ENCODE data around the gene SLC25A52.
"Not testable (repeated sequence)": the region's sequence is repeated elsewhere in the genome, so short reads cannot be mapped to it uniquely, and the experiment has no call there.

The SLC25A52 gene

DNA sequence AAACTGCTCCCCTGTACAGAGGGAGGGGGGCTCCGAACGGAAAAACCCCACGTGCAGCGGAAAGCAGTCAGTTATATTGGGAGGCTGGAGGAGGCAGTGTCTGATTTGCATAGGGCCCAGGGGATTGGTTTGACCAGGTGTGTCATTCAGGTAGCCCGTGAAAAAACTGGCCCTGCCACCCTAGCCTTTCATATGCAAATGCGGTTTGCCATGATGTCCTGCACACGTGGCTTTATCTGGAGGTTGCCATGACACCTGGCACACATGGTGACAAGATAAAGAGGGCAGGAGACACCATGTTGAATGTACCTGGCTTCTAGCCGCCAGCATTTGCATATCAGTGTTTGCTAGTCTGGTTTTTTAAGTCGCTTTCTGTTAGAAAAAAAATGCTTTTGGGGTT lies 20.5 kb downstream of the SLC25A52 start:
- DNase-seq (ENCODE audit: low read depth): no peak

DNA sequence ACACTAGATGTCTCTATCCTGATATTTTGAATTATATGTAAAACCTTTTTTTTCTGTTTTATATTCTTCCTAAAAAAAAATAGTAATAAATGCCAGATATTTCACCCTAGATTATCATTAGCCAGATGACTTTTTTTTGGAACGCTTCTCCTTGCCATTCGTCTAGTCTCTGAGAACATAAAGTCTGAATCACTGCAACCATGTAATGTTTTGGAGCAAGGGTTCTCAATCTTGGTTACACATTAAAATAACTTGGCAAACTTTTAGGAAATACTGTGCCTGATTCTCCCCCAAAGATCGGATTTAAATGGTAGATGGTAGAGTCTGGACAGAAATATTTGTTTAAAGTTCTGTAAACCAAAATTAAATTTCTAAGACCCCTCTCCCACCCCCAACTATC lies 21.0 kb downstream of the SLC25A52 start:
- no peak for DNase-seq (ENCODE audit: low read depth)

DNA sequence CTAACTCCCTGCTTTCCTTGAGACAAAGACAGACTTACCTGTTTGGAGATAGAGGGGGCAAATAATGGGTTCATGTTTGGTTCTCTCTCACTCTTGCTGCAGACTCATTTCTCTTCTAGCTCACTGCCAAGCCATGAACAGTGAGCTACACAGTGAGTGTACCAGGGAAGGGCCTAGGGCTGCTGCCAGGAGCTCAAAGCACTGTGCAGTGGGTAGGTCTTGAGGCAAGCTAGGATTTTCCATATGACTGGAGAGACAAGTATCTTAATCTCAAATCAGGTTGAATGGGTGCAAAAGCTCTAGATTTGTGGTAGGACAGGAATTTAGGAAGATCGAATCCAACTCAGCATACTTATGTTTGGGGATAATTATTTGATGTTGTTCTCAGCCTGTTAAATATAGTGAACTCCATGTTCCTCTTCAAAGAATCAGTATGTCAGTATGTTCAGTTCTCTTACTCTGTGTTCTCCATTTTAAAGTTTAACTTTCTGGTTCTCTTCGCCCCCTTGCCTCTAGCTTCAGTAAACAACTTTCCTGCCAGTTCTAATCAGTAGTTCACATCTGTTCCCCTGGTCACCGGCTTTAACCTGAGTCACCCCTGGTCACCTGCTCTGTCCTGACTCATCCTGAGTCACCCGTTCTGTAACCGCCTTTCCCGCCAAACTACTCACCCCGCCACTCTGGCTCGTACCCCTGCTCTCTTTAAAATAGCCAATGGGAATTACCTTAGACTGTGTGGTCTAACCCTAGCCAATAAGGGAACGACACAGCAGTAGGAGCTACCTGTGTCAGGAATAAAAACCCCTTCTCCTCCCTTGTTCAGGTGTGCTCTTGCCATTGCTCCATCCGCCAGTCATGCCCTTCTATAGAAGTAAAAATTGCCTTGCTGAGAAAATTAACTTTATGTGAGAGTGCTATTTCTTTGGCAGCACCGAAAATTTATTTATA lies 21.9 kb downstream of the SLC25A52 start:
- DNase-seq (ENCODE audit: low read depth): no peak

DNA sequence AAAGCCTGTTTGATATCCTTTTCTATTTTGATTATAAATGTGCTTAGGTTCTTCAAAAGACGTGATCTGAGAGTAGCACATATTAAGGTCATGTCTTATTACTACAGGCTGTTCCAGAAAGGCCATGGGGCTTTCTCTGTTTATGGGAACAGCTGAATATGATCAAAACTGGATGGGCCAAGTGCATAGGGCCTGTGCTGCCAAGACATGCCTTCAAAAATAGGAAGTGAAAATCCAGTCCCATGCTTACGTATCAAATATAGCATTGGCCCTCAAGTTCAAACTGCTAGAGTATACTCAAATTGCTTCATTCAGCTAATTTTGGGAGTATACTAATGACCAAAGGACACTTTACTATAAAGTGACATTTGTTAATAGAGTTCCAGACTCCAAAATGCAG lies 24.1 kb downstream of the SLC25A52 start:
- DNase-seq (ENCODE audit: low read depth): no peak

DNA sequence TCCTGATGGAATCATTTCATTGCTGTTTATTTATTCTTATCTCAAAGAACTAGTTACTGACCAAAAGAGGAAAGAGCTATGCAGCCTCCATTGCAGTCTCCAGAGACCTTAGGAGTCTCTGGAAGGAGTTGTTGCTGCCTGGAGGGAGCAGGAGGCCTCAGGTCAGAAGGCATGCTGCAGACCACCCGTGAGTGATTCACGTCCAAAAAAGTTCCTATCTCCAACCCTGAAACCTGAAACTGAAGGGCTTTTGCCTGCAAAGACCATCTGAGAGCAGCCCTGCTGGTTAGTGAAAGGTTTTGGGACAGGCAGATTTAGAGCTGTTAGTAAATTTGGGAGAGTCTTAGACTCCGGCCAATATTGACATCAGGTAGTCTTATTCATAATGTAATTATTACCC lies 29.1 kb downstream of the SLC25A52 start:
- DNase-seq (ENCODE audit: low read depth): no peak

DNA sequence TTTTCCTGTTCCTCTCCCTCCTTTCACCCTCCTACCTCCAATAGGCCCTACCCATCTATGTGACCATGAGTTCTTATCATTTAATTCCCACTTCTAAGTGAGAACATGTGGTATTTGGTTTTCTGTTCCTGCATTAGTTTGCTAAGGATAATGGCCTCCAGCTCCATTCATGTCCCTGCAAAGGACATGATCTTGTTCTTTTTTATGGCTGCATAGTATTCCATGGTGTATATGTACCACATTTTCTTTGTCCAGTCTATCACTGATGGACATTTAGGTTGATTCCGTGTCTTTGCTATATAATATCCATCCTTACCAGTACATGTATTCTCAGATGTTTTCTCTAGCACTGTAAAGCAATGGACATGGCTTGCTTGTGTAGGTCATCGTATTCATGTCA lies 31.5 kb downstream of the SLC25A52 start:
- not testable (repeated sequence) for DNase-seq (ENCODE audit: low read depth)

DNA sequence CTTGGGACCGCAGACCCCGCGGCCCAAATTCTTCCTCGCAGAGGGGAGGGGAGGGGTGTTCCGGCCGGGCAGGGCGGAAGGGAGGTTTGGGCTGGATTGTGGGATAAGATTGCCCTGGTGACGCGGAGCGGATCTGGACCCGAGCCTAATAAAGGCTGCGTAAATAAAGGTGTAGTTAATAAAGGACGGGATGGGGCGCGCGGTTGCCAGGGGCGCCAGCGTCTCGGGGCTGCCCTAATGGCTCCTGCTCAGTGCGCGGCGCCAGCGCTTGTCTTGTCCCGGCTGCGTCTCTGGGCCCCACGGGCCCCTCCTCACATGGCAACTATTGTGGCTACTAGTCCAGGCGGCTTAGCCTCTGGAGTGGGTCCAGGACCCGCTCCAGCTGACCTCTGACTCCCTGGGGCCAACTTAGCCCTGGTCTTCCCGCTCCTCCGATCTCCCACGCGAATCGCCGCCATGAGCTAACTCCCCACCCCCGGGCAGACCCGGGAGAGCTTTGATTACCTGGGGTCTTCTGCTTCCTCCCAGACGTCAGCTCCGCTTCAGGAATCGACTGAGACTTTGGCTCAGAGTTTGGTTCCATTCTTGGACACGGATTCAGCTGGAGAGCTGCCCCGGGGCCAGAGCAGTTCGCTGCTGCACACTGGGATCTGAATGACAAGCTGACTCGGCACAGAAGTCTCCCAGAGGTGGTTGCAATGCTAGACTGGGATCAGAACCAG lies 36.5 kb downstream of the SLC25A52 start:
- DNase-seq (ENCODE audit: low read depth): no peak

DNA sequence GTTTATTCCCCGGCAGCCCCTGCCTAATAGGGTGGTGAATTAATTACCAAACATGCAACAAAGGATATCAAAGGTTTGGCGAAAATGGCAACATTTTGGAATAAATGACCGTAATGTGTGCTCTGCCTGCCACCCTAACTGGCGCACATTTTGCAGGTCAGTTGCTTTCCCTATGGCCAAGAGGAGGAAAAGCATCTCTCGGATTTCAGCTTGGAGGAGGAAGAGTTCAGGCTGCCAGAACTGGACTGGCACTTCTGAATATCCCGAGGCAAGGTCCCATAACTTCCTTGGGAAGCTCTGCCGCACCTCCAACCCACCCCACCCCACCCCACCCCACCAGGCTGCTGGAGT lies 37.1 kb downstream of the SLC25A52 start:
- no peak for DNase-seq (ENCODE audit: low read depth)

DNA sequence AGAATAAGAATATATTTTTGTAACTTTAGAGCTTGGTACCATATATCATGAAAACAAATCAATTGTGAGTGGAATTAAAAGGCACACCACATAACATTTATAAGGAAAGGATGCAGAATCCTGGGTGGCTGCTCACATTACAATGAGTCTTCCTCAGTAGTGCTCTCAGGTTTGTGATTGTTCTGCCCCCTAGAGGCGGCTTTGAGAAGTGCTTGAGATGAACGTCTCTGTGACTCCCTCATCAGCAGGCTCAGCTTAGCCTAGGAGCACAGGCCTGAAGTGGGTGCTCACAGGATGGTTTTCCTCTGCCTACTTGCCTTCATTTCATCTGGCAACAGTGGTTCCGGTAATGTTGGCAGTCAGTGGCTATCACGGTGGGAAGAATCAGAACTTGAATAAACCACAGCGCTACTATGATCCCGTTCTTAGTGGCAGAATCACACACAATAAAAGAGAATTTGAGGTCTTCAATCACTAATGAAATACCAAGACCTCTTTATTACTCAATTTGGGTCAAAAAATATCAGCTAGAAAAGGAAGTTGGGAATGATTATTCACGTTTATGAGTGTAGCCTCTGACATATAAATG lies 38.2 kb downstream of the SLC25A52 start:
- DNase-seq (ENCODE audit: low read depth): peak; percentile 50

DNA sequence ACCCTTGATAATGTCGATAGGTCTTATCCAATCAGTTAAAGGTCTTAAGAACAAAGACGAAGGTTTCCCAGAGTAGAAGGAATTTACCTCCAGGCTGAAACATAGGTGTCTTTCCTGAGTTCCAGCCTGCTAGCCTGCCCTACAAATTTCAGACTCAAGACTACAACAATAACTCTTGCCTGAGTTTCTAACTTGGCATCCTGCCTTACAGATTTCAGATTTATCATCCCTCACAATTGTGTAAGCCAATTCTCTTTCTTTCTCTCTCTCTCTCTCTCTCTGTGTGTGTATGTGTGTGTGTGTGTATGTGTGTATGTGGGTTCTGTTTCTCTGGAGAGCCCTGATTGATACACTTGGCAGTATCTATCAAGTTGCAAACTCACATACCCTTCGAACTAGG lies 39.1 kb downstream of the SLC25A52 start:
- DNase-seq (ENCODE audit: low read depth): no peak

DNA sequence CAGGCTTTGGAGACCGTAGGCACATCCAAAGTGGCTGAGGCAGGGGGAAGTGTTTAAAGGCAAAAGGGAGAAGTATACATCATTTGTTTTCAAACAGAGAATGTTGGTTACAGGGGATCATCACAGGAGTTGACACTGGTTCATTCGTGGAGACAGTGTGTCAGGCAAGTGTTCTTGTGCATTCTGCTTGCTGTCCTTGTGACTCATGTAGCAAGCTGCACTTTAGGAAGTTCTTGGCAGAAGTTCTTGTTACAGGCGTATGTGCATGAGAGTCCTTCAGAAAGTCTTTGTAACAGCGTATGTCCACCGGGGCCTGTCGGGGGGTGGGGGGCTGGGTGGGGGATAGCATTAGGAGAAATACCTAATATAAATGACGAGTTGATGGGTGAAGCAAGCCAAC lies 39.8 kb downstream of the SLC25A52 start:
- no peak for DNase-seq (ENCODE audit: low read depth)

DNA sequence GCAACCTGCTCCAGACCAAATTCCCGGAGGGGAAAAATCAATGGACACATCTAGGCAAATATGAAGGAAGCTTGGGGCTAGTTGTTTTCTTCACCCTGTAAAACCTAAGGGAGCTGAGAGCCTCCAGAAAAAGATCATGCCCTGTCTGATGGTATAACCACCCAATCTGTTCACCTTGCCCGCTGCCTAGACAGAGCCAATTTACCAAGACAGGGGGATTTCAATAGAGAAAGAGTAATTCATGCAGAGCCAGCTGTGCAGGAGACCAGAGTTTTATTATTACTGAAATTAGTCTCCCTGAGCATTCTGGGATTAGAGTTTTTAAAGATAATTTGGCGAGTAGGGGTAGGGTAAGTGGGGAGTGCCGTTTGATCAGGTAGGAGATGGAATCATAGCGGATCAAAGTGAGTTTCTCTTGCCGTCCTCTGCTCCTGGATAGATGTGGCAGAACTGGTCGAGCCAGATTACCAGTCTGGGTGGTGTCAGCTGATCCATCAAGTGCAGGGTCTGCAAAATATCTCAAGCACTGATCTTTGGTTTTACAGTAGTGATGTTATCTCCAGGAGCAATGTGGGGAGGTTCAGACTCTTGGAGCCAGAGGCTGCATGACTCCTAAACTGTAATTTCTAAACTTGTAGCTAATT lies 41.2 kb downstream of the SLC25A52 start:
- DNase-seq (ENCODE audit: low read depth): no peak

DNA sequence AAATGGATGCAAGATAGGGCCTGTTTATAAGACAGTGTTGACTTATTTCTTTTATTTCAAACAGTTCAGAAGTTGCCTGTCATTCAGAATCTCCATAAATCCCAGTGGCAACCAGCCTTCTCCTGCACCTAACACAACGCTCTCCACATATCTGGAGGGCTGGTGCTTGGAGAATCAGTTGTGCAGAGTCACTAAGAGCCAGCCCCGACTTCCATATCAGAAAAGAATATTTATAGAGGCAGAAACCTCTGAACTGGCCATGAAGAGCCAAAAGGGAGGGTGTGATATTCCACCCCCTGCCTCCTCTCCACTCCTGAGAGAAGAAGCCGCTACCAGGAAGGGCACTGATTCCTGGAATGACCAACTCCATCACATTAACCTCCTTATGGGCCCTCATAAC lies 42.3 kb downstream of the SLC25A52 start:
- DNase-seq (ENCODE audit: low read depth): no peak

DNA sequence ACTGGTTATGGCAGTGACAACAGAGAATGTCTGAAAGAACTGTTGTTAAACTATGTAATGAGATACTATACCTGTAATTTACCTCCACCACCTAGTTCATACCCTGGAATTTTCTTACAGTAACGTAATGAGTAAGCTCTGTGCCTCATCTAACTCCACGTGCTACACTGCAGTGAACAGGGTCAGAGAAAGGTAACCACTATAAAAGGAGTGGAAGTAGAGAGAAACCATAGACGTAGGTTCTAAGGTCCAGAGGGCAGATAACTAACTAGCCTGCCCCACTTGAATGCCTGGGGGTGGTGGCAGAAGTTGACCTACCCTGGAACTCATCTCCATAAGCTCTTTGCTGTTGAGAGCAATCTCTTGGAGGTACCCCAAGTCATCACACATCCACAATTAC lies 44.3 kb downstream of the SLC25A52 start:
- DNase-seq (ENCODE audit: low read depth): no peak

DNA sequence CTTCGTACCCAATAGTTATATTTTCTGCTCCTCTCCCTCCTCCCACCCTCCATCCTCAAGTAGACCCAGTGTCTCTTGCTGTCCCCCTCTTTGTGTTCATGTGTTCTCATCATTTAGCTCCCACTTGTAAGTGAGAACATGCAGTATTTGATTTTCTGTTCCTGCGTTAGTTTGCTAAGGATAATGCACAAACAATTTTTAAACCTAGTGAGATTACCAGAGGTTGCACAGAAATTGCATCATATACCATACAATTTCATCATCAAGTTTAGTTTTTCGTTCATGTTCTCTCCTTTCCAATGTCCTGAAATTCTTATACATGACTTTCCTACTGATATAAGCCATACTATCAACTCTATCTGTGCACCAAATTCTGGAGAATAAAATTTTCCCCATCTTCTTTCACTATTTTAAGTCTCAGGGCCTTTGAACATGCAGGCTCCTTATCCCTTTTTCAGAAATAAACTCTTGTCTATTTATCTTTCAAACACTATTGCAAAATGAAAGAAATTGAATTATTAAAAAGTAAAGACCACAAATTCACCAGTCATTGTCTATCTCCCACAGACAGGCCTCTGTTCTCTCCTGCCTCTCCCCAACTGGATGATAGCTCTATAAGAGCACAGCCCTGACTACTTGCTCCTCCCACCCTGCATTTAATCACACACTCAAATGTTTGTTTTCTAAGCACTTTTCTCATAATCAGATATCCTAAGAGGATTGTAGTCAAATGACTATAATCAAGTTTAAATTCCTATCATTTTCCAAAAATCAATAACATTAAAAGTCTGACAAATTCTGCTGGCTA lies 49.1 kb downstream of the SLC25A52 start:
- DNase-seq (ENCODE audit: low read depth): no peak

DNA sequence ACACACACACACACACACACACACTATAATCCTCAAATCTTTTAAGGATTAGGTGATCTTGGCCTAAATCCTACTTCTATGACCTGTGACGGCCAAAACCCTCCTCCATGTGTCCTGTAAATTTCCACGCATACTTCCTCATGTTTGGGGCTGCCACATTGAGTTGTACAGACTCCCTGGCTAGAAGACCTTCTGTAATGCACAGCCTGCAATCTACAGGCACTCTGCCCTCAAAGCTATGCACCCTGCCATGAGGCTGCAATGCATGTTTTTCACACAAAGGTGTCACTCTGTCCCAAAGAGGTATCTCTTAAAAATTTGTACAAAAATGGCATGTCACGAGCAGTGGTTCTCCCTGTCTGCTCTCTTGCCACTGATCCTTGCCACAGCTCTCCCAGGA lies 49.9 kb downstream of the SLC25A52 start:
- DNase-seq (ENCODE audit: low read depth): no peak

Measured in non-pigmented ciliary epithelial cell (primary cell).